ENCODE measurements around the gene ECD.
A peak's percentile ranks its signal among the peaks of the same experiment; 100 is the strongest.

Gene ECD

DNA sequence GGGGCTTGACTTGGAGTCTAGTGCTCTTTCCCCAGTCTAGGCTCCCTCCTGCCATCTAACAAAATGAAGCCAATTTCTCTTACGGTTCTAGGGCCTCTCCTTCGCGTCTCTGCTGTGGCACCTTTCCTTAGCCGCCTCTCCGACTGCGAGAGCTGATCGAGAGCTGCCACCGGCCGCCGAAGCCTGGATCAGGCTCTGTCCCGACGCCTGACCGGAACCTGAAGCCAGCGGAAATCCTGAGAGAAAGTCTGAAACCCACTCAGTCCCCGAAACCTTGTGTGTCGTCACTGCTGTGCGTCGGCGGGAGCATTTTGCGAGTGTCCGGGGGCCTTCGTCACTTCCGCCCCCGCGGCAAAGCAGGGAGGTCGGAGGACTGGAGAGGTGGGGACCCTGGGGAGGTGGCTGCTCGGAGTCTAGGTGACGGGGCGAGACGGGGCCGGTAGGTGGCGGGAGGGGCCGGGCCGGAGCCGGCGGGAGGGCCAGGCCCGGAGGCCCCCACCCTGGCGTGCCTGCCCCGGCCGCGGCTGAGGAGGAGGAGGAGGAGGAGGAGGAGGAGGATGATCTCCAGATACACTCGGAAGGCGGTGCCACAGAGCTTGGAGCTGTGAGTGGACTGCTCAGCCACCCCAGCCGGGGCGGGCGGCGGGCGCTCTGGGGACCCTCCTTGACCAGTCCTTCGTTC, at the start of gene ECD, which contains the start of gene FAM149B1:
Gene ECD, minus strand, starts transcription at position 226 of the 682 bp plus-strand sequence. CDS start 4,071 bp downstream, outside the sequence.
Gene FAM149B1, plus strand, starts transcription at position 337 of the 682 bp plus-strand sequence. Its CDS starts 221 bp downstream, at position 558.
- DNase-seq (ENCODE audit: low read depth) = peak; percentile 88

DNA sequence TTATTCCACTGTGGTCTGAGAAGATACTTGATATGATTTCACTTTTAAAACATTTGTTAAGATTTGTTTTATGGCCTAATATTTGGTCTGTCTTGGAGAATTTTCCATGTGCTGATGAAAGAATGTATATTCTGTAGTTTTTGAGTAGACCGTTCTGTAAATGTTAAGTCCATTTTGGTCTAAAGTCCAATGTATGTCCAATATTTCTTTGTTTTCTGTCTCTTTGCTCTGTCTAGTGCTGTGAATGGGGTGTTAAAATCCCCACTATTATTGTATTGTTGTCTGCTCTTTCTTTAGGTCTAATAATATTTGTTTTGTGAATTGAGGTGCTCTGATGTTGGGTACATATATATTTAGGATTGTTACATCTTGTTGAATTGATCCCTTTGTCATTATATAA, 47.9 kb upstream of the ECD start:
- no peak for DNase-seq (ENCODE audit: low read depth)

DNA sequence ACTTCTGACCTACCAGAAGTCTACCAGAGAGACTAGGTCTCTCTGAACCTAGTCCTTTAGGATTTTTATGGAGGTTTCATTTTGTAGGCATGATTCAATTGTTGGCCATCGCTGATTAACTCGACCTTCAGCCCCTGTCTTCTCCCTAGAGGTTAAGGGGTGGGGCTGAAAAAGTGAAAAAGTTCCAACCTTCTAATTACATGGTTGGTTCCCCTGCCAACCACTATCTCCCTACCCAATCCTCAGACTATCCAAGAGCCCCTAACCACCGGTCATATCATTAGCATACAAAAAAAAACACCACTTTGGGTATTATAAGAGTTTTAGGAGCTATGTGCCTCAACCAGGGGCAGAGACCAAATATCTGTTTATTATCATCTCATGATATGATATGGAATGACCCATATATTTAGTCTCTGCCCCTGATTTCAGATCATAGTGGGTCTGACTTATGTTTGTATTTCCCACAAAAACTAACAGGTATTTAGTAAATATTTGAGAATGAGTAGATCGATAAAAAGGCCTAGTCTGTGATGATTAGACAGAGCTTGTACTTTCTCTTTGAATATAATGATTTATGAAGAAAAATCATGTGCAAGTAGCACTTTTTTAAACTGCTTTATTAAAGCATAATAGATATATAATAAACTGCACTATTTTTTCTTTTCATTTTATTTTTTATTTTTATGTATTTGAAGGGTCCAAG, 43.5 kb upstream of the ECD start:
- DNase-seq (ENCODE audit: low read depth) = no peak

DNA sequence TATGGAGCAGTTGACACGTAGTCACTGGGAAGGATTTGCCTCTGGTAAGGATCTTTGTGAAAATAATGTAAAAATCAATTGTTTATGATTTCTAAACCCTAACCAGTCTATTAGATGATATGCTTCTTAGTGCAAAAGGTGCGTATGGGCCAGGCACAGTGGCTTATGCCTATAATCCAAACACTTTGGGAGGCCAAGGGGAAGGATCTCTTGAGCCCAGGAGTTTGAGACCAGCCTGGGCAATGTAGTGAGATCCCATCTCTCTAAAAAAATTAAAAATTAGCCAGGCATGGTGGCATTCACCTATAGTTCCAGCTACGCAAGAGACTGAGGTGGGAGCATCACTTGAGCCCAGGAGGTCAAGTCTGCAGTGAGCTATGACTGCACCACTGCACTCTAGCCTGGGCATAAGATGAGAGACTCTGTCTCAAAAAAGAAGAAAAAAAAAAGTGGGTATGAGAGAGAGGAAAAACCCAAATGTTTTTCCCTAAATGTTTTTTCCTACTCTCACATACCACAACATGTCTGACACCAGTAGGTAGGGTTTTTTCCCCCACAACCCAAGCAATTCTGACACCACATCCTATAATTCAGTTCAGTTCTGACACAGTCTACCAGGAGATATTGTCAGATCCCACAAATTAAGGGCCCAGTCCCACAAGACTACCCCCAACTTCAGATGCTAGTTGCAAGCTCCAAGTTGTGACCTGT, 42.7 kb upstream of the ECD start:
- no peak for DNase-seq (ENCODE audit: low read depth)

DNA sequence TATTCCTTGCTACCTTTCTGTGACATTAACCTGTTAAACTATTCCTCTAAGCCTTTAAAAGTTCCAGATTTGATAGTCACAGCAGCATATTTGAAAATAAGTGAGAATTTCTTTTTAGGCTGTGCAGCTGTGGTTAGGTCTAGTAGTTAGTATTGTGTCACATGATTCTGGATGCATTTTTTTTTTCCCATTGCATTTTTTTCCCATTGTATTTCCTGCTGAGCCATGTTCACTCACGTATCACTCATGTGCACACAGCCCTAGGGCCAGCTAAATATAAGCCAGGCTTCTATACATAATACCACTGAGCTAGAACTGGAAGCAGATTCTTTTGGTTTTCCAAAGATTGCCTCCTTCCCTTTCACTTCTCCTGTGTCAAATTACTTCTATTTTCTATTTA, 41.9 kb upstream of the ECD start:
- DNase-seq (ENCODE audit: low read depth) = peak; percentile 15

DNA sequence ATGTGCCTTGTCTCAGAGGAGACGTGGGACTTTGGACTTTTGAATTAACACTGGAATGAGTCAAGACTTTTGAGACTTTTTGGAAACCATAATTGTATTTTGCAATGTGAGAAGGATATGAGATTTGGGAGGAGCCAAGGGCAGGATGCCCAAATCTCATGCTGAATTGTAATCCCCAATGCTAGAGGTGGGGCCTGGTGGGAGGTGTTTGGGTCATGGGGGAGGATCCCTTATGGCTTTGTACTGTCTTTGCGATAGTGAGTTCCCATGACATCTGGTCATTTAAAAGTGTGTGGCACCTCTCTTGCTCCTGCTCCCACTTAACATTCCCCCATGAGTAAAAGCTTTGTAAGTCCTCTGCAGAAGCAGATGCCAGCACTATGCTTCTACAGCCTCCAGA, 40.1 kb upstream of the ECD start:
- no peak for DNase-seq (ENCODE audit: low read depth)

DNA sequence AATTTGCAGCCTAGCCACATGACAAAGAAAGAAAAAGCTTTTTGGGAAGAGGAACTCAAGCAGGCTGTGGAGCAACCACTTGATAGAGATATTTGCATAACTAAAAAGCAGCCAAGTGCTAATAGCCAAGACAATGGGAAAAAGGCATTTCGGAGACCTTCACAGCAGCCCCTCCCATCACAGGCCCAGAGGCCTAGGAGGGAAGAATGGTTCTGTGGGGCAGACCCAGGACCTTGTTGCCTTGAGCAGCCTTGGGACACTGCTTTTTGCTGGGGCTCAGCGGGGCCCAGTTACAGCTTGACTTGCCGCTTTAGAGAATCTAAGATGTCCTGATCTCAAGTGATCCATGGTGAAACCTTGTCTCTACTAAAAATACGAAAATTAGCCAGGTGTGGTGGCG, 38.6 kb upstream of the ECD start:
- DNase-seq (ENCODE audit: low read depth) = no peak

DNA sequence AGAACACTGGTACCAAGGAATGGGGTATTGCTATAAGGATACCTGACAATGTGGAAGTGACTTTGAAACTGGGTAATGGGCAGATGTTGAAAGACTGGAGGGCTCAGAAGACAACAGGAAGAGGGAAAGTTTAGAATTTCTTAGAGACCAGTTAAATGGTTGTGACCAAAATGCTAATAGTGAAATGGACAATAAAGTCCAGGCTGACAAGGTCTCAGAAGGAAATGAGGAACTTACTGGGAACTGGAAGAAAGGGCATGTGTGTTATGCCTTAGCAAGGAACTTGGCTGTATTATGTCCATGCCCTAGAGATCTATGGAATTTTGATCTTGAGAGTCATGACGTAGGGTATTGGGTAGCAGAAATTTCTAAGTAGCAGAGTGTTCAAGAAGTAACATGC, 38.1 kb upstream of the ECD start:
- DNase-seq (ENCODE audit: low read depth) = no peak

DNA sequence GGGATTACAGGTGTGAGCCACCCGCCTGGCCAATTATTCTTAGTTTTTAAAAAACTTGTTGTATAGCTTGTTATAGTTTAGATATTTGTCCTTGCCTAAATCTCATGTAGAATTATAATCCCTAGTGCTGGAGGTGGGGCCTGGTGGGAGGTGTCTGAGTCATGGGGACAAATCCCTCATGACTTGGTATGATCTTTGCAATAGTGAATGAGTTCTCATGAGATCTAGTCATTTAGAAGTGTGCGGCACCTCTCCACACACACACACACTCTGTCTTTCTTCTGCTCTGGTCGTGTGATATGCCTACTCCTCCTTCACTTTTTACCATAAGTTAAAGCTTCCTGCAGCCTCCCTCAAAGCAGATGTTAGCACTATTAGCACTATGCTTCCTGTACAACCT, 37.3 kb upstream of the ECD start:
- no peak for DNase-seq (ENCODE audit: low read depth)

DNA sequence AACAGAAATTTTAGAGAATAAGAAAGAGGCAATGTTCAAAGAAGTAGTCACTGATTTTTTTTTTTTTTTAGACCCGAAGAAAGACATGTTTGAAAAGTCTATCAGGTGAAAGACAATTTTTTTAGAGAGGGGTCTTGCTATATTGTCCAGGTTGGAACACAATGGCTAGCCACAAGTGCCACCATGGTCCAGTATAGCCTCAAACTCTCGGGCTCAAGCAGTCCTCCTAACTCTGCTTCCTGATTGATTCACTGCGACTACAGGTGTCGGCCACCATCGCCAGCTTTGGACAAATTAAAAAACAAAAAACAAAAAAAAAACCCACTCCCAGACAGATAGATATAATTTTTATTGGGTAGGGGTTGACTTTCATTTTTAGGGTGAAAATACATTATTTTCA, 22.4 kb upstream of the ECD start:
- DNase-seq (ENCODE audit: low read depth) = no peak

DNA sequence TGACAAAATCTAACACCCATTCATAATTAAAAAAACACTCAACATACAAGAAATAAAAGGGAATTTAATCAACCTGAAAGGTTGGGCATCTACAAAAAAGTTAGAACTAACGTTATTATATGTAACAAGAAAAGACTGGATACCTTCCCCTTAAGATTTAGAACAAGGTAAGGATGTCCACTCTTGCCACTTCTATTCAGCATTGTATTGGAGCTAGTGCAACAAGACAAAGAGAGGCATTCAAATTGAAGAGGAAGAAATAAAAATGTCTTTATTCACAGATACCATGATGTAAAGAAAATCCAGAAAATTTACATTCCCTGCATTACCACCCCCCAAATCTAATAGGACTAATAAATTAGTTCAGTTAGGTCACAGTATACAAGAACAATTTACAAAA, 18.5 kb upstream of the ECD start:
- no peak for DNase-seq (ENCODE audit: low read depth)

DNA sequence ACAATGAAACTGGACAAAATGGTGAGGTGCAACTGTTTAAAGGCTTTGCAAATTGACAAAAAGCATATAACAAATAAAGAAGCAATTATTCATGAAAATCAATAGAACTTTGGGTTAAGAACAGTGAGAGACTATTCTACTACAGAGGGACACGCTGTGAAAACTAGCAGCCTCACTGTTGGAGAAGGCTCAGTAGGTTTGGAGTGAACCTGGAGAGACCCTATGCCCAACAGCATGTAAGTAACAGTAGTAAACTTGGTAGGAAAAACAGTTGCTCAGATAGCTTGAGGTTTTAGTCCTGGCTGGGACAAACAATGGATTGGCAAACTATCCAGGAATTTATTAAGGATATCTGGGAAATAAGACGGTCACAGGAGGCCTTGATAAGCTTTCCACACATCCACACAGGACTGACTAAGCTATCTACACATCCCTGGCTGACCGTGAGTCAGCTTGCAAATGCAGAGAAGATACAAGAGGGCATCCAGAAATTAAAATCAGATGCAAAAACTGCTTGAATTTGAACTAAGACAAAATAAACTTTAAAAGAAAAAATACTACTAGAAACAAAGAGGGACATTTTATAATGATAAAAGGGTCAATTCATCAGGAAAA, 16.0 kb upstream of the ECD start:
- DNase-seq (ENCODE audit: low read depth) = no peak

DNA sequence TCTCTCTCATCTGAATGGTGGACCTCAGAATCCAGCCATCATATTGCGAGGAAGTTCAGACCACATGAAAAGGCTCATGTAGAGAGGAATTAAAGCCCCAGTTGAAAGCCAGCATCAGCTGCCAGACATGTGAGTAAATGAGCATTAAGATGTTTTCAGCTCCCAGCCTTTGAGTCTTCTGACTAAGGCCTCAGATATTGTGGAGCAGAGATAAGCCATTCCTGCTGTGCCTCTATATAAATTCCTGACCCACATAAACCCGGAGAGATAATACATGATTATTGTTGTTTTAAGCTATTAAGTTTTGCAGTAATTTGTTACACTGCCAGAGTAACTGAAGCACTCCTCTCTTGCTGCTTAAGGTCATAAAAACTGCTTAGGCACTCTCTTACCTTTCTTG, 14.8 kb upstream of the ECD start:
- peak; percentile 17 for DNase-seq (ENCODE audit: low read depth)

DNA sequence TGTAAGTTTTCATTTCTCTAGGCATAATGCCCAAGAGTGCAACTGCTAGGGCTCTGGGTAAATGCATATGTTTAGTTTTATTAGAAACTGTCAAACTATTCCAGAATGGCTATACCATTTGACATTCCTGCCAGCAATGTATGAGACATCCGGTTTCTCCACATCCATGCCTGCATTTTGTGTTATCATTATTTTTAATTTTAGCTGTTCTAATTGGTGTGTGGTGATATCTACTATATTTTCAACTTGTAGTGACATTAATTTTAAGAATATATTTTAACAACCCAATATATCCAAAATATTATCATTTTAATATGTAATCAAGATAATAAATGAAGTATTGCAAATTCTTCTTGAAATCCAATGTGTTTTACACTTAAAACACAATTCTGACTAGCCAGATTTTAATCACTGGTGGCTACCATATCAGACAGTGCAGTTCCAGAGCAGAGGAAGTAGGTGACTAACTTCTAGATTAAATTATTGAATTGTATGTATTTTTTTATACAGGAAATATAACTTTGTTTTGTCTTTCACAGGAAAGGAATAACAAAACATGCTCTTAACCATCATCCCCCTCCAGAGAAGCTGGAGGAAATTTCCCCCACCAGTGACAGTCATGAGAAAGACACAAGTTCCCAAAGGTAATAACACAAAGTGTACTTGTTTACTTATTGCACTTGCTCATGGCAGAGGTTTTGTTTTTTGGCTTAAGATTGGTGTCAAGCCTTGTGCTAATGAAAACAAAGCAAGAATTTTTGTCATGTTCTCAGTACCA, 6.5 kb upstream of the ECD start:
- DNase-seq (ENCODE audit: low read depth) = no peak

DNA sequence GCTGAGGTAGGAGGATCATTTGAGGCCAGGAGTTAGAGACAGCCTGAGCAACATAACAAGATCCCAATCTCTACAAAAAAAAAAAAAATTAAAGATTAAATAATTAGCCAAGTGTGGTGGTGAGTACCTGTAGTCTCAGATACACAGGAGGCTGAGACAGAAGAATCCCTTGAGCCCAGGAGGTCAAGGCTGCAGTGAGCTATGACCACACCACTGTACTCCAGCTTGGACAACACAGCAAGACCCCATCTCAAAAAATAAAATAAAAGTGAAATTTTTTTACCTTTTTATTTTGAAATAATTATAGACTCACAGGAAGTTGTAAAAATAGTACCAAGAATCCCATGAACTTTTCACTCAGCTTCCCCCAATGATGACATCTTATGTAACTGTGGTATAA, 5.1 kb upstream of the ECD start:
- DNase-seq (ENCODE audit: low read depth) = no peak

DNA sequence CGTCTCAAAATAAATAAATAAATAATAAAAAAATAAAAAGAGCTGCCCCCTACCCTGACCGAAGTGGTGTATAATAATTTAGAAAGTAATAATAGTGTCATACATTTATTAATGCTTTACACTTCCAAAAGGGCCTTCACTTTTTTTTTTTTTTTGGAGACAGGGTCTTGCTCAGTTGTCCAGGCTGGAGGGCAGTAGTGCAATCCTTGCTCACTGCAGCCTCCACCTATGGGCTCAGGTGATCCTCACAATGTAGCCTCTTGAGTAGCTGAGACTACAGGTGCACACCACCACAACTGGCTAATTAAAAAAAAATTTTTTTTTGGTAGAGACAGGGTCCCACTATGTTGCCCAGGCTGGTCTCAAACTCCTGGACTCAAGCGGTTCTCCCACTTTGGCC, 1.5 kb upstream of the ECD start:
- DNase-seq (ENCODE audit: low read depth) = no peak

DNA sequence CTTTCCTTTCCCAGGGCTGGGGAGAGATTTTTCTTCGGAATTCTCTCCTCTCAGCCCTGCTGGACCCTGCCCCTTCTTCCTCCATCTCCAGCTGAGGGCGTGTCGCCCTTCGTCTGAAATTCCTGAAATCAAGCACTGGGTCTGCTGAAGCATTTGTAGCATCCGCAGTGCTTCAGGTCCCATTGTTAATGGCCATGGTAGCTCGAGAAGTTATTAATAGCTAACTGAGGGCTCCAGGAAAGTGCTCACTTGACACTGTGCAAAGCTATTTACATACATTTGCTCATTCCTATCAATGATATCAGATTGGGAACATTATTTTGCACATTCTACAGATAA, 626 bp upstream of the ECD start:
- DNase-seq (ENCODE audit: low read depth) = no peak

DNA sequence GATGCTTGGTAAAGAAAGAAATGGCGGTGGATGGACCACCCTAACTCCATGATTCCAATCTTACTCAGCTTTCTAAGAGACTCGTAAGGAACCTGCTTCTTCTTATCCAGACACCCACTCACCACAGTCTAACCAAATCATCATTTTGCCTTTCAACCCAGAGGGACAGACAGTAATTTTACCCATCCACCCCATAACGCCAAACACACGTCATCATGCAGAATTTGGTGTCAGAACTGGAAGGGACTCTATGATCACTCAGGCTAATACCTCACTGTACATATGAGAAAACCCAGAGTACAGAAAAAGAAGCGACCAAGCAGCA, 388 bp downstream of the ECD start:
- DNase-seq (ENCODE audit: low read depth) = no peak

DNA sequence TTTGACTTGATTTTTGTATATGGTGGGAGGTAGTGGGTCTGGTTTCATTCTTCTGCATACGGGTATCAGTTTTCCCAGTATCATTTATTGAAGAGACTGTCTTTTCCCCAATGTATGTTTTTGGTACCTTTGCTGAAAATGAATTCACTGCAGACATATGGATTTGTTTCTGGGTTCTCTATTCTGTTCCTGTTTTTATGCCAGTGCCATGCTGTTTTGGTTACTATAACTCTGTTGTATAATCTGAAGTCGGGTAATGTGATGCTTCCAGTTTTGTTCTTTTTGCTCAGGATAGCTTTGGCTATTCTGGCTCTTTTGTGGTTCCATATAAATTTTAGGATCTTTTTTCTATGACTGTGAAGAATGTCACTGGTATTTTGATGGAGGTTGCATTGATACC, 836 bp downstream of the ECD start:
- no peak for DNase-seq (ENCODE audit: low read depth)

DNA sequence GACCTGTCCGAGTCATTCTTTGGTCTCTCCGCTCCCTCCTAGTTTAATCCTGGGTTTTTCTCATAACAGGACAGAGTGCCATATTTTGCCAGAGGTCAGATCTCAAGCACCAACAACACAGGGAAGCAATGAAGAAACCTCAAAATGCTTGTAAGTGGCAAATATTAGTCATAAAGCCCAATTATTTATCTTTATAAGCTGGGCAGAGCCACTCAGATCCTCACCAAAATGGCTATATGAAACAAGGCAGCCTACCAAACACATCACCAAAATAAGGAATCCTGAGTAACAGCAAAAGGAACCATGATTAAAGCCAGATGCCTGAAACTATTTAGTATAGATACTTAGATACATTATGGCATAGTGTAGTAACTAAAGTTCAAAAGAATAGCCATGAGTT, 4.7 kb downstream of the ECD start:
- DNase-seq (ENCODE audit: low read depth) = no peak

DNA sequence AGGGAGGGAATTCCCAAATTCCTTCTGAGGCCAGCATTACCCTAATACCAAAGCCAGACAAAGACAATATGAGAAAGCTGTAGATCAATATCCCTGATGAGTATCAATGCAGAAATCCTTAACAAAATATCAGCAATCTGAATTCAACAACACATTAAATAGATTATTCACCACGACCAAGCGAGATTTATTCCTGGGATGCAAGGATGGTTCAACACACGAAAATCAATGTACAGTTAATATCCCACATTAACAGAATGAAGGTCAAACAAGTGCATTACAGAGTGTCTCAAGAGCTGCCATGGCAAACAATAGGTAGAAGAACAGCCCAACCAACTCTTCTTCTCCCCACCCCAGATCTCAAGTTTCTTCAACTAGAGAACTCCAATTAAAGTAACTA, 6.1 kb downstream of the ECD start:
- DNase-seq (ENCODE audit: low read depth) = no peak

DNA sequence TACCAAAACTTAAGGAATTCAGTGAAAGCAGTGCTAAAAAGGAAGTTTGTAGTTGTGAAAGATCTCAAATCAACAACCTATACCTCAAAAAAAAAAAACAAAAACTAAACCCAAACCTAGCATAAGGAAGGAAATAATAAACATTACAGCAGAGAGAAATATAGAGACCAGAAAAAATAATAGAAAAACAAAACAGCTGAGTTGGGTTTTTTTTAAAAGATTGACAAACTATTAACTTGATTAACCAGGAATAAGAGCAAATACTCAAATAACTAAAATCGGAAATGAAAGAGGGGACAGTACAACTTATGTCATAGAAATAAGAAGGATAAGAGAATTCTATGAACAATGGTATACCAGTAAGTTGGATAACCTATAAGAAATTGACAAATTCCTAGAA, 6.7 kb downstream of the ECD start:
- no peak for DNase-seq (ENCODE audit: low read depth)
